ENCODE results near the gene RNASE7.

DNA sequence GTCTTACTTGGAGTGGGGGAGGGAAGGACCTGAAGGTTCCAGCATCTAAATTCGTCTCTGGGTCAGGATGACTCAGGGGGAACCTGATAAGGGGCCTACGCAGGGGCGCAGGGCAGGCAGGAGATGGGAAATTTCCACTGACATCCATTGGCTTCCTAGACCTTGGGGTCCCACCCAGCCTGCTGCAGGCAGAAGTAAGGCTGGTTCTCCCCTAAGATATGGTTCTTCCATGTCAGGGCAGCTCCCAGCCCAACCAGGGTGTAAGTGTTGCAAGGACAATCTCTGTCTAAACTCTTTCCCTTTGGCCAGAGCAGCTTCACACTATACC, 15.2 kb upstream of the RNASE7 start:
- no peak for TF ChIP-seq ZNF248 (tag by site-specific recombination; IDR thresholded peaks at IDR 0.05)
- TF ChIP-seq, protein P1, sequence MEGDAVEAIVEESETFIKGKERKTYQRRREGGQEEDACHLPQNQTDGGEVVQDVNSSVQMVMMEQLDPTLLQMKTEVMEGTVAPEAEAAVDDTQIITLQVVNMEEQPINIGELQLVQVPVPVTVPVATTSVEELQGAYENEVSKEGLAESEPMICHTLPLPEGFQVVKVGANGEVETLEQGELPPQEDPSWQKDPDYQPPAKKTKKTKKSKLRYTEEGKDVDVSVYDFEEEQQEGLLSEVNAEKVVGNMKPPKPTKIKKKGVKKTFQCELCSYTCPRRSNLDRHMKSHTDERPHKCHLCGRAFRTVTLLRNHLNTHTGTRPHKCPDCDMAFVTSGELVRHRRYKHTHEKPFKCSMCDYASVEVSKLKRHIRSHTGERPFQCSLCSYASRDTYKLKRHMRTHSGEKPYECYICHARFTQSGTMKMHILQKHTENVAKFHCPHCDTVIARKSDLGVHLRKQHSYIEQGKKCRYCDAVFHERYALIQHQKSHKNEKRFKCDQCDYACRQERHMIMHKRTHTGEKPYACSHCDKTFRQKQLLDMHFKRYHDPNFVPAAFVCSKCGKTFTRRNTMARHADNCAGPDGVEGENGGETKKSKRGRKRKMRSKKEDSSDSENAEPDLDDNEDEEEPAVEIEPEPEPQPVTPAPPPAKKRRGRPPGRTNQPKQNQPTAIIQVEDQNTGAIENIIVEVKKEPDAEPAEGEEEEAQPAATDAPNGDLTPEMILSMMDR (tag by site-specific recombination; IDR thresholded peaks at IDR 0.05) = no peak
- TF ChIP-seq, protein P2, sequence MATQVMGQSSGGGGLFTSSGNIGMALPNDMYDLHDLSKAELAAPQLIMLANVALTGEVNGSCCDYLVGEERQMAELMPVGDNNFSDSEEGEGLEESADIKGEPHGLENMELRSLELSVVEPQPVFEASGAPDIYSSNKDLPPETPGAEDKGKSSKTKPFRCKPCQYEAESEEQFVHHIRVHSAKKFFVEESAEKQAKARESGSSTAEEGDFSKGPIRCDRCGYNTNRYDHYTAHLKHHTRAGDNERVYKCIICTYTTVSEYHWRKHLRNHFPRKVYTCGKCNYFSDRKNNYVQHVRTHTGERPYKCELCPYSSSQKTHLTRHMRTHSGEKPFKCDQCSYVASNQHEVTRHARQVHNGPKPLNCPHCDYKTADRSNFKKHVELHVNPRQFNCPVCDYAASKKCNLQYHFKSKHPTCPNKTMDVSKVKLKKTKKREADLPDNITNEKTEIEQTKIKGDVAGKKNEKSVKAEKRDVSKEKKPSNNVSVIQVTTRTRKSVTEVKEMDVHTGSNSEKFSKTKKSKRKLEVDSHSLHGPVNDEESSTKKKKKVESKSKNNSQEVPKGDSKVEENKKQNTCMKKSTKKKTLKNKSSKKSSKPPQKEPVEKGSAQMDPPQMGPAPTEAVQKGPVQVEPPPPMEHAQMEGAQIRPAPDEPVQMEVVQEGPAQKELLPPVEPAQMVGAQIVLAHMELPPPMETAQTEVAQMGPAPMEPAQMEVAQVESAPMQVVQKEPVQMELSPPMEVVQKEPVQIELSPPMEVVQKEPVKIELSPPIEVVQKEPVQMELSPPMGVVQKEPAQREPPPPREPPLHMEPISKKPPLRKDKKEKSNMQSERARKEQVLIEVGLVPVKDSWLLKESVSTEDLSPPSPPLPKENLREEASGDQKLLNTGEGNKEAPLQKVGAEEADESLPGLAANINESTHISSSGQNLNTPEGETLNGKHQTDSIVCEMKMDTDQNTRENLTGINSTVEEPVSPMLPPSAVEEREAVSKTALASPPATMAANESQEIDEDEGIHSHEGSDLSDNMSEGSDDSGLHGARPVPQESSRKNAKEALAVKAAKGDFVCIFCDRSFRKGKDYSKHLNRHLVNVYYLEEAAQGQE (tag by site-specific recombination; IDR thresholded peaks at IDR 0.05) = no peak
- no peak for TF ChIP-seq ZNF302 (tag by site-specific recombination; IDR thresholded peaks at IDR 0.05; ENCODE audit: low read depth)
- TF ChIP-seq, protein P3, sequence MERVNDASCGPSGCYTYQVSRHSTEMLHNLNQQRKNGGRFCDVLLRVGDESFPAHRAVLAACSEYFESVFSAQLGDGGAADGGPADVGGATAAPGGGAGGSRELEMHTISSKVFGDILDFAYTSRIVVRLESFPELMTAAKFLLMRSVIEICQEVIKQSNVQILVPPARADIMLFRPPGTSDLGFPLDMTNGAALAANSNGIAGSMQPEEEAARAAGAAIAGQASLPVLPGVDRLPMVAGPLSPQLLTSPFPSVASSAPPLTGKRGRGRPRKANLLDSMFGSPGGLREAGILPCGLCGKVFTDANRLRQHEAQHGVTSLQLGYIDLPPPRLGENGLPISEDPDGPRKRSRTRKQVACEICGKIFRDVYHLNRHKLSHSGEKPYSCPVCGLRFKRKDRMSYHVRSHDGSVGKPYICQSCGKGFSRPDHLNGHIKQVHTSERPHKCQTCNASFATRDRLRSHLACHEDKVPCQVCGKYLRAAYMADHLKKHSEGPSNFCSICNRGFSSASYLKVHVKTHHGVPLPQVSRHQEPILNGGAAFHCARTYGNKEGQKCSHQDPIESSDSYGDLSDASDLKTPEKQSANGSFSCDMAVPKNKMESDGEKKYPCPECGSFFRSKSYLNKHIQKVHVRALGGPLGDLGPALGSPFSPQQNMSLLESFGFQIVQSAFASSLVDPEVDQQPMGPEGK (tag by site-specific recombination; IDR thresholded peaks at IDR 0.05) = no peak
- no peak for TF ChIP-seq ZNF133 (tag by site-specific recombination; IDR thresholded peaks at IDR 0.05)
- TF ChIP-seq ZNF596 (tag by site-specific recombination; IDR thresholded peaks at IDR 0.05) = no peak
- TF ChIP-seq SP7 (tag by site-specific recombination; IDR thresholded peaks at IDR 0.05) = no peak
- TF ChIP-seq, protein P4, sequence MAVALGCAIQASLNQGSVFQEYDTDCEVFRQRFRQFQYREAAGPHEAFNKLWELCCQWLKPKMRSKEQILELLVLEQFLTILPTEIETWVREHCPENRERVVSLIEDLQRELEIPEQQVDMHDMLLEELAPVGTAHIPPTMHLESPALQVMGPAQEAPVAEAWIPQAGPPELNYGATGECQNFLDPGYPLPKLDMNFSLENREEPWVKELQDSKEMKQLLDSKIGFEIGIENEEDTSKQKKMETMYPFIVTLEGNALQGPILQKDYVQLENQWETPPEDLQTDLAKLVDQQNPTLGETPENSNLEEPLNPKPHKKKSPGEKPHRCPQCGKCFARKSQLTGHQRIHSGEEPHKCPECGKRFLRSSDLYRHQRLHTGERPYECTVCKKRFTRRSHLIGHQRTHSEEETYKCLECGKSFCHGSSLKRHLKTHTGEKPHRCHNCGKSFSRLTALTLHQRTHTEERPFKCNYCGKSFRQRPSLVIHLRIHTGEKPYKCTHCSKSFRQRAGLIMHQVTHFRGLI (tag by site-specific recombination; IDR thresholded peaks at IDR 0.05) = 0 out of 2 replicates have a peak, but pooled peaks have one; percentile 60
- TF ChIP-seq ZNF785 (tag by site-specific recombination; IDR thresholded peaks at IDR 0.05) = no peak
- no peak for TF ChIP-seq ZBTB8A (tag by site-specific recombination; IDR thresholded peaks at IDR 0.05)
- no peak for TF ChIP-seq ZNF391 (tag by site-specific recombination; IDR thresholded peaks at IDR 0.05; ENCODE audit: borderline replicate concordance, low read depth)

Data from HEK293 (cell line).